NCI-H524 (cell line): ENCODE results near the gene PAX5.

Experiments used
- DNase-seq, 2 experiments: peaks; one replicate each; lab custom pipeline; 2025; lab: John Stamatoyannopoulos, UW

Gene PAX5

DNA sequence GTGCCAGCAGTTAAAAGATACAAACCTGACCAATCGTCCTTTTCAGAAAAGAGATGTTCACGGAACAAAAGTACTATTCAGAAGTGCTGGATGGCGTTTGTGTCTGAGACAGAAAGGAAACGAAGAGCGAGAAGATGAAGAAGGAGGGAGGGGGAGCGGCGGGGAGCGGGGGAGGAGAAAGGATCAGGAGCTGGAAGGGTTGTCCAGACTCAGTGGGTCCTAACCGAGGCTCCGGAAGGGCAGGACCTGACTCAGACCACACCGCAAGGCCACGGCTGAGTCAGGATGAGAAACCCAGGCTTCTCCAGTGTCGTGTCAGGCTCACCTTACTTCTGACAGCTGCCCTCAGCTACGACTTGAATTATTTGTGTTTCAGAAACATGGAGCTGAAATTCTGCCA lies 46.2 kb downstream of the PAX5 start:
- DNase-seq = no peak

- no peak for DNase-seq
Measured at GRCh38 chr9:36987409-36987808, 46.7 kb downstream of the PAX5 start.

DNA sequence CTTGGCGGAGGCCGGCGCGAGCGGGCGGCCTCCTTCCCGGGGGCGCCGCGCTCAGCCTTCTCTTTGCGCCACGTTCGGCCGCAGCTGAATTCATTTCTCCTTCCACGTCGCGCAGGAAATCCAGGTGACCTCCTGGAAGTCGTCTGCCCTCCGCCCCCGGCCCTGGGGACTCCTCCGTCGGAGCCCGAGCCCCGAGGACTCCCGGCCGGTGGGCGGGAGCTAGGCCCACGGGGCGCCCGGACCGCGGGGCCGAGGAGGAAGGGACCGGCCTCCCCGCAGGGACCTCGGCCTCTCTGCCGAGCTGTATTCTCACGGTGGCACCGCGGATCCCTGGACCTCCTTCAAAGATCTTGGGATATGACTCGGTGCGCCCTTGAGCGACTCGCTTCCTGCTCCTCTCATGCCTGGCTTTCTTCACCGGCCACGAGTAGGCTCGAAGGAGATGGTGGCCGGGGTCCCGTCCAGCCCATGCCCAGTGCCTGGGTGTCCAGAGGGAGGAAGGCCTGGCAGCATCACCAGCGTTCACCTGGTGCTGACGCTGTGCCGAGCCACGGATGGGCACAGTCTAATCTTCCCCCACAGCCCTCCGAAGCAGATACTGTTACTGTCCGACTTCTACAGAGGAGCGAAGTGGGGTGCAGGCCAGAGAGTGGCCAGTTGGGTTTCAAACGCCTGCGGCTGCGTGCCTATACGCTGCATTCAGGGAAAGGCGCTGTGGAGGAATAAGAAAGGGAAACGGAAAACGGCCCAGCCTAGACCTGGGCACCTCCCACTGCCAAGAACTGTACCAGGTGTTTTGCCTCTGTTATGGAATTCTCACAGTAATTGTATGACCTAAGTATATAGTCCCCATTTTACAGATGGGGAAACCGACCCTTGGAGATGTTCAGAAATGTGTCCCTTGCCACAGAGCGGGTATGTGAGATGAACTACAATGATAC lies 47.3 kb downstream of the PAX5 start:
- DNase-seq = no peak

DNA sequence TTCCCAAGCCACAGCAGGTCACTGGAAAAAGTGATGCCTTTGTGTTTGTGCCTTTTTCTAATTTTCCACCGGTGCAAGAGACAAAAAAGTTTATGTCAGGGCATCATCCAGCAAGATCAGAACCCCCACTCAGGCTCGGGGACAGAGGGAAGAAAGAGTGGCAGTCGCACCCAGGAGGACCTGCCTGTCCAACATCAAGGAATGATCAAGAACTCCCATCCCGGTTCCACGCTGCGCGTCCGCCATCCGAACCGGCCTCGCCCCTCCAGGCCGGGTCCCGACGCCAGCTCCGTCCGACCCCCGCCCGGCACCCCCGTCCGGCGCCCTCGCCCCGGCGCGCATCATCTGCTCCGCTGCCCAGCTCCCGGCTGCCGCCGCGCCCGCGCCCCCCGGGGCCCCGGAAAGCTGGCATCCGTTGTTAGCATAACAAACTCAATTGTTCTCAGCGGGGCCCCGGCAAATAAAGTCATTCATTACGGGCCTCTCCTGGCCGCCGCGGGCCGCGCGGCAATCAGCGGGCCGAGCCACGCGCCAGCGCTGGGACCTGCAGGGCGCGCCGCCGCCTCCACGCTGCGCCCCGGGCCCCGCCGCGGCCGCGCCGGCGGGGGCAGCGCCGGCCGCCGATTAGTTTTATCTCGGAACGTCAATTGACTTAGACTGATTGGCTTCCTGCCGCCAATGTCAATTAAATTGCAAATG lies 48.1 kb downstream of the PAX5 start:
- no peak for DNase-seq

DNA sequence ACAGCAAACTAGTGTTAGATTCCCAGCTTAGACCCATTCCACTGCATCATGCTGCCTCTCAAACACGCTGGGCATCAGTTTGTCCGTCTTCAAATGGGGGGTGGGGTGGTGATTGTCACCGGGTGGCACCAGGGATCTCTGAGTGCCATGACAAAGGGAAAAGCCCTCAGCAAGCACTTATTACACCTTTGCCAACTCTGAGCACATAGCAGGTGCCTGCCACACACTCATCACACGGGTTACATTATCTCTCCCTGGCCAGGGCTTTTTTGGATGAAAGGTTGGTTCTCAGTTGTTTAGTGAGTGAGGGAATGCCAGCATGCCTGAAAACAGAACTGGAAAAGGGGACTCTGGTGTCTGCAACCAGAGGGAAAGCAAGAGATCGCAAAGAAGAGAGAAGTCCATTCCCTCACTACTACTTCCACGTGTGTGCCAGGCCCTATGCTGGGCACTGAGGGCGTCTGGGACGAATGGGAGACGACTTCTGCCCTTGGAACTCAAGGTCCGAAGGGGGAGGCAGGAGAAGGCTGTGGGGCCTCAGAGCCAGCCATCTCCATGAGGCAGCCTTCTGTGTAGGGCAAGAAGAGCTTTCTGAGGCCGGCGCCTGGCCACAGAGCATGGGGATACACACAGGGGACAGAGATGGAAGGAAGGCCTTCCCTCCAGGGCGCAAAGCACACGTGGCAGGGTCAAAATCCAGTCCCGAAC lies 48.9 kb downstream of the PAX5 start:
- DNase-seq = no peak

GRCh38 chr9:36980148-36980974 lies 53.7 kb downstream of the PAX5 start:
- DNase-seq = peak; percentile 49 to 74

DNA sequence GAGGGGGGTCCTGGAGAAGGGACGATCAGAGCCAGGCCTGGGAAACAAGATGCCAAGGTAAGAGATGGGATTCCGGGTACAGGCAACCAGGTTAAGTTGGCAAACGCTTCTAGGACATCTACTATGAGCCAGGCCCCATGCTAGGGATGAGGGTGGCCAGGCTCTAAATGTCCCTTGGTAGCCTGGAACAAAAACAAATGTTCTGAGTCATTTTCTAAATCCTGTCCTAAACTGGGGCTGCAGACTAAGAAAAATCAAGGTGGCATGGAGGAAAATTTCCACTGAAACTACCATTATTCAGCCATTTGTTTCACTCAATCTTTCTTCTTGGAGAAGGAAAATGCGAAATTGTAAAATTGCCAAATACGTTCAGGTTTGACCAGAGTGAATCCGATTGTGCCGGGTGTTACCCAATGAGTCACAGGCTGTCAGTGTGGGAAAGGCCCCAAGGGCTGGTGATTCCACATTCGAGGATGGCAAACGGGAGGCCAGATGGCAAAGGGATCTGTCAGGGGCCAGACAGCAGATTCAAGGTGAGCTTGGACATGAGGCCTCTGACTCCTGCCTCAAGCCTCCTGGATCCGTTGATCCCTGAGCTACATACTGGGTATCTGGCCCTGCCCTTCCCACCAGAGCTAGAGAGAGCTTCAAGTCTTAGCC lies 57.6 kb downstream of the PAX5 start:
- peak in 1 of 2 experiments; percentile 41 for DNase-seq

- no peak for DNase-seq
Measured at GRCh38 chr9:36974731-36975130, 59.3 kb downstream of the PAX5 start.

DNA sequence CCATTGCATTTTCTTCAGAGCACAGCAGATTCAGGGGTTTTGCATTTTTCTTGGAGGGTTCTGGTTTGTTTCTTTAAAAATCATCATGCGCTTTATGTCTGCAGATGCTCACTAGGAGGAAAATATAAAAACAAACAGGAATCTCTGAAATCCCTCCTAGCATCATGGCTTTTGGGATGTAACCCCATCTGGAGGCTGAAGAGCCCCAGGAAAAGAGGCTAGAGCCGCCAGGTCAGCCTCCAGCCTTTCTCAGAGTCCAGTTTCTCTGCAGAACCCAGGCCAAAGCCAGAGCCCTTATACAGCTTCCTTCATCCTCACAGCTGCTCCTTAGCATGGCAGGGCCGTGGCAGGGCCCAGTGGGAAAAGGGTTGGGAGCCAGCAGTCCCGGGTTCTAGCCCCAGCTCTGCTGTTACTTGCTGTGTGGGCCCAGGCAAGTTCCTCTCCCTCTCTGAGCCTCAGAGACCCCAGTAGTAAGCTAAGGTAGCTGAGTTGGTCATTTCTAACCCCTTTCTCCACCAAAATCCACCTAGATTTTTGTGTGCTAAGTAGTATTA lies 62.1 kb downstream of the PAX5 start:
- no peak for DNase-seq

DNA sequence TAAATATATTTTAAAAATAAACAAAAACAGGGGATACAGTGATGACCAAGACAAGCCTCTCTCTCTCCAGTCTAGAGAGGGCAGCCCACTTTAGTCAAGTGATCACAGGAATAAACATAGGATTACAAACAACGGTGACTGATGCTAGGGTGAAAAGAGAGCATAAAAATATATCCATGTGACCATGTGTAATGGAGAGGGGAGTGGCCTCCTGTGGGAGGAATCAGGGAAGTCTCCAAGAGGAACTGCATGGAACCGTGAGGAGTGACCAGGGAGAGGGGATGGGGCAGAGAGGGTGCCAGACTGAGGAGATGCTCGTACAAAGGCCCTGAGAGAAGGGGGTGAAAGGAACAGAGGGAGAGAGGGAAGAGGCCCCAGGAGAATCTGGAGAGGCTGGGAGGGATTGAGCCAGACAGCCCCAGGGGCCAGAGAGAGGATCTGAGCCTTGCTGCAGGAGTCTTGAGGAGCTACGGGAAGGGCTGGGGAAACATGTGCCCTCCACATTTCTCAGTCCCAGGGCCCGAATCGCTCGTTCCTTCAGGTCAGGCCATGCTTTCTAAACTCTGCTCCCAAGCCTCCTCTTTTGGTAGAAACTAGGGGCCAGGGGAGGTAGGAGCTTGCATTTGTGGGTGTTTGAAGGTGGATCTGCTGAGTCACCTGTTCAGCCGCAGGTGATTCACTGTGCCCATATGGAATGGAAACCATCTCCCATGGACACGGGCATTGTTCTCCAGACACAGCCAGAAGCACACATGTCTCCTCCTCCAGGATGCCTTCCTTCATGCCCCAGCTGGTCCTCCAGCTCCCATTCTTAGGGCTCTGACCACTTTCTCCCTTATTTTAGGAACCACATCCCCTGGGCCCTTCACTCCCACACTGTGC lies 63.8 kb downstream of the PAX5 start:
- DNase-seq = no peak

DNA sequence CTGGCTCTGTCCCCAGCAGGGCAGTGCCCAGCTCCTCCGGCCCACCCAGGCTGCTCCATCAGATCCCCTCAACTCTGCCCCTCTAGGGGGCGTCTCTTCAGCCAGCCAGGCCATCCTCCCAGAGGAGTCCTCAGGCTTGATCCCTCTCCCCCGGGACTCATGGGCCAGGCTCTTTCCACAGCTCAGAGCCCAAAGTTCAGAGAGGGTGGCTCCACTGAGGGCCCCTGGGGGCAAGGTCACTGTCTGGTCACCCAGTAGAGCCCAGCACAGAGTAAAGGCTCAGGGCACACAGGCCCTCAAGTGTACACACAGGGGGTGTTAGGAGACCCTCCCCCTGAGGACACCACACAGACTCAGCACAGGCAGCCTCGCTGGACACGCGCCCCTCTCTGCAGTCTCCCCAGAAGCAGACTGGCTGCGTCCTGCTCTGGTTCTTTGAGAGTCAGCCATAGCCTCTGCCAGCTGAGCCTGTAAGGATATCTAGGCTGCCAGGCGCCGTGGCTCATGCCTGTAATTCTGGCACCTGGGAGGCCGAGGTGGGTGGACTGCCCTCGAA lies 64.8 kb downstream of the PAX5 start:
- no peak for DNase-seq

- no peak for DNase-seq
Measured at GRCh38 chr9:36968574-36969215, 65.4 kb downstream of the PAX5 start.

- DNase-seq = no peak
Measured at GRCh38 chr9:36967997-36968396, 66.1 kb downstream of the PAX5 start.

GRCh38 chr9:36966371-36967097 lies 67.5 kb downstream of the PAX5 start:
- DNase-seq = no peak

- DNase-seq = no peak
Measured at GRCh38 chr9:36964791-36965190, 69.3 kb downstream of the PAX5 start.

DNA sequence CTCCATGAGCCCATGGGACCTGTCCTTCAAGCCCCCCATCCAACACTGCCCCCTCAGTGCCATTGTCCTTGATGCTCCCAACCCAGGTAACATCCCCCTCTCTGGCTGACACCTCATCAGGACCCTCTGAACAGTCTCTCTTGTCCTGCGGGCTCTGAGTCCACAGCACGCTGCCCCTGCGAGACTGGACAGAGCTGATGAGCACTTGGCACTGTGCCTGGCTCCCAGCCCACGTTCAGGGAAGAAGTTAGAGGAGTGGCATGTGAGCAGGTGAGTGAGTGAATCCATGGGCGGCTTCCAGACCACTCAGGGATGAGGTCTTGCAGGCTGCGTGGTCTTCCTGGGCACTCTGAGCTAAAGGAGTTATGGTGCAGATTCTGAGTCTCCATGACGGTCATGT lies 70.7 kb downstream of the PAX5 start:
- DNase-seq = no peak

- DNase-seq = no peak
Measured at GRCh38 chr9:36962691-36963090, 71.4 kb downstream of the PAX5 start.

- DNase-seq = no peak
Measured at GRCh38 chr9:36961561-36962325, 72.3 kb downstream of the PAX5 start.
